Measurements from ENCODE around the gene FBXL17.

The FBXL17 gene

GRCh38 chr5:108078882-108079281 is 303.0 kb downstream of the FBXL17 start:
- DNase-seq = no peak

GRCh38 chr5:108078345-108078744 is 303.6 kb downstream of the FBXL17 start:
- DNase-seq = no peak

DNA sequence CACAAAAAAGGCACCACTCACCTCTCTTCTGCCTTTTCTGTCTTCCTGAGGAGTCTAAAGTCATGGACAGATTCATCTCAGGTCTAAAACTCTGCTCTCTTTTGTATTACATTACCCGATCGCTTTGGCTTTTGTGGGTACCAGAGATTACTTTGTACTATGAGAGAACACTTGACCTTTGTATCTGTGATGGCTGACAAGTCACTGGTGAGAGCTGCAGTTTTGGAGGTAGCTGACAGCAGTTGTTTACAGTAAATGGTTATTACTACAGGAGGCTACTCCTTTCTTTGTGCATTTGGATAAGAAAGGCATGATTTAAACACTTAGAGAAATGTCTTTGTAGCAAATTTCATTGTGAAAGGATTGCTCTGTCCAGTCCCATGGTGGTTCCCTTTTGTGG is 307.3 kb downstream of the FBXL17 start:
- no peak for DNase-seq

- no peak for DNase-seq
Measured at GRCh38 chr5:108064302-108064701, 317.6 kb downstream of the FBXL17 start.

DNA sequence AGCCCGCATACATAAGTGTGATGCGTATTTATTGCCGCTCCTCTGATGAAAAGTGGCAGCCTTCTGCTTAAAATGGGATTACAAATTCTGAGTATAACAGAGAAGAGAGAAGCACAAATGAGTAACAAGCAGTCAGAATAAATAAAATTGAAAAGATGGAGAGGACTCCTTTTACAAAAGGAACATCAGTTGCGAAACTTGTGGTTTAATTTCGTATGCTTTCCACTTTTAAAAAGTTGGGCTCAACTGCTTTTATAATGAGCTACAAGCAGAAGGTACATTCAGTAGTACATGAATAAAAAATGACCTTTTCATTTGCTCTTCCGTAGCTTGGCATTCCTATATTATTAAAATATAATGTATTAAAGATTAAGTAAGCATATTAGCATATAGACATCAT is 320.0 kb downstream of the FBXL17 start:
- DNase-seq = no peak

DNA sequence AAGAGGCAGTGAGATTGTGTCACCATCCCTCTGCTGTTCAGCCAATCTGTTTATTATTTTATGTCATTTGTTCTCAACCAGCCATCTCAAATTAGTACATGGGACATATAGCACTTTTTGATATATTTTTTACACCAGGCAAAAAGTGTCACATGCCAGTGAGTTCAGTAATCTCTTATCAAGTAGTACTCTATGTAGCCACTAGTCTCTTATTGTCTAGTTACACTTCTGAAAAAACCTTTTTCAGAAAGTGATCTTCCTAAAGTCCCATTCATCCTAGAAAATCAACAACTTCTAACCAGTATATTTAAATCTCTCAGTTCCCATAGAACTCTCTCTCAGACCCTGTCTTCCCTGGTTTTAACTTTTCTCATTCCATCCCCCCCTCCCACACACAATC is 321.6 kb downstream of the FBXL17 start:
- no peak for DNase-seq

- no peak for DNase-seq
Measured at GRCh38 chr5:108059334-108059733, 322.6 kb downstream of the FBXL17 start.

GRCh38 chr5:108054349-108054748 is 327.5 kb downstream of the FBXL17 start:
- no peak for DNase-seq

- DNase-seq = no peak
Measured at GRCh38 chr5:108046955-108047670, 334.8 kb downstream of the FBXL17 start.

GRCh38 chr5:108036482-108036881 is 345.4 kb downstream of the FBXL17 start:
- no peak for DNase-seq

DNA sequence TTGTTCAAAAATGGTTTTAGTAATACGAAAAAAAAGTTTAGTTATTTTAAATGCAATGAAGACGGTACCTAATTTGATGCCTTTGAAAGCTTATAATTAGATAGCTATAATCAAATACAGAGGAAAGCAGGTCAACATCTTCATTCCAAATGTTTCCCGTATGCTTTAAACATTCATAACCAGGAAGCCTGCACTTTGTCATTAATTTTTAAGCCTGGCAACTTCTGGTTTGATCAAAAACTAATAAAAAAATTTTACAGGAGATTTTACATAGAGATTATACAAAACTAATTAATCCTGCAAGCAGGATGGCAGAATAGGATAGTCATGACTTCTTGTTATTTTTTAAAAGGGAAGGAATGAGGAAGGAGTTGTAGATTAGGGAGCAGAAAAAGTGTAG is 353.0 kb downstream of the FBXL17 start:
- DNase-seq = no peak

GRCh38 chr5:108028412-108028811 is 353.5 kb downstream of the FBXL17 start:
- DNase-seq = no peak

DNA sequence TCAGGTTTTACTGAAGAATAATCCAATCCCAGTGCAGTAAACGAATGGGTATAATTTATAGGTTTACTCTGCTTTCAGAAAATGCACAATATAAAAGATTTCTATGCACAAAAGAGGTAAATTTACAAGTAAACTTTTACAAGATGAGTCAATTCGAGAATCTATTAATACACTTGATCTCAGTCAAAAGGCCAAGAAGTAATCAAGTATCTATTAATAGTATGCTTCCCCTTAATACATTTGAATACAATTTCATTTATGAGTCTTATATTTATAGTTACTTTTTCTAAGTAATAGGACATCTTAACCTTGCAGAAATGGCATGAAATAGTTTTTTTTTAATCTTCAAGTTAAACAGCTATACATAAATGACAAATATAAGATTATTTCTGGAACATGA is 355.9 kb downstream of the FBXL17 start:
- DNase-seq = no peak

GRCh38 chr5:108024986-108025385 is 356.9 kb downstream of the FBXL17 start:
- DNase-seq = no peak

DNA sequence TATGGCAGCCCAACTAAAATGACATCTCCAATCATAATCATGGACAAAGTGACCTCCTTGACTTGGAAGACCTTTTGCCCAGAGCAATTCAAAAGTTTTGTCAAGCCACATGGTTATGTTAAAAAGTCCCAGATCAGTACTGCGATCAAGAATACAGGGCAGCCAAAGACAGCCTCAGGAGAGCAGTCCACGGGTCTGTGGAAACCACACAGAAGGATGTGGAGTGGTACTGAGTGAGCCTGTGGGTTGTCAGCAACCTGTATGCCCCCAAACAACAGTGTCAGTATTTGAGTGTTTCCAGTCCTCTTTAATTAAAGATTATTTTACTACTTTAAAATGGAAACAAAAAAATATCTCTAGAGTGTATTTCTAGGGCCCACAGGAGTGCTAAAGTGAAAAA is 365.8 kb downstream of the FBXL17 start:
- DNase-seq = no peak

DNA sequence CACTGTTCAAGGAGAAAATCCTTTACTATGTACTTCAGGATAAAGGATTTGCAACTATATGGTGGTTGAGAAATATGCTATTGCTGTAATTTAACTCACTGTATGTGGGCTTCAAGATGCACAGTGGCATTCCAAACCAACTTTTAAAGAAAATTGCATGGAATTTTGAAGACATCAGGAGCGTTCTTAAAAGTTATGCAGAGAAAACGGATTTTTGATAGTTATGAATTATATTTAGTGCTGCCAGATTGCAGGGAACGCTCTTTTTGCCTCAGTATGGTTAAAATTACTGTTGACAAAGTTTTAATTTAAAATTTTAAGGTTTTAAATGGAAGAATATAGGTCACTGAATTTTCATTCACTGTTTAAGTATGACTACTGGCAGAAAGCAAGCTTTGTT is 375.1 kb downstream of the FBXL17 start:
- no peak for DNase-seq

DNA sequence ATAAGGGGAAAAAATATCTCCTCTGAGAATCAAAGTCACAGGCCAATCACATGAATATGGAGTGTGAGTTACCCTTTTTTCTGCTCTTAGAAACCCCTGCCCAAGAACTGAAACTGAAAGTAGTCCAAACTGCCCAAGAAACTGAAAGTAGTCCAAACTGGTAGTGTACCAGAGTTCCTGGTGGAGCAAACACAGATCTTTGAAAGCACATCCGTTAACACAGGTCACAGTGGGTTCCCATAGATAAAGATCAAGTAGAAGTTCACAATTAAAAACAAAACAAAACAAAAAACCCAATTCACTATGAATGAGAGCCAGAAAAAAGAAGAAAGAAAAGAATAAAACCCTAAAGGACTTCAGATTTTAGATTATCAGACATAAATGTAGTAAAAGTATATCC is 378.7 kb downstream of the FBXL17 start:
- DNase-seq = no peak

GRCh38 chr5:108001222-108001621 is 380.7 kb downstream of the FBXL17 start:
- no peak for DNase-seq

DNA sequence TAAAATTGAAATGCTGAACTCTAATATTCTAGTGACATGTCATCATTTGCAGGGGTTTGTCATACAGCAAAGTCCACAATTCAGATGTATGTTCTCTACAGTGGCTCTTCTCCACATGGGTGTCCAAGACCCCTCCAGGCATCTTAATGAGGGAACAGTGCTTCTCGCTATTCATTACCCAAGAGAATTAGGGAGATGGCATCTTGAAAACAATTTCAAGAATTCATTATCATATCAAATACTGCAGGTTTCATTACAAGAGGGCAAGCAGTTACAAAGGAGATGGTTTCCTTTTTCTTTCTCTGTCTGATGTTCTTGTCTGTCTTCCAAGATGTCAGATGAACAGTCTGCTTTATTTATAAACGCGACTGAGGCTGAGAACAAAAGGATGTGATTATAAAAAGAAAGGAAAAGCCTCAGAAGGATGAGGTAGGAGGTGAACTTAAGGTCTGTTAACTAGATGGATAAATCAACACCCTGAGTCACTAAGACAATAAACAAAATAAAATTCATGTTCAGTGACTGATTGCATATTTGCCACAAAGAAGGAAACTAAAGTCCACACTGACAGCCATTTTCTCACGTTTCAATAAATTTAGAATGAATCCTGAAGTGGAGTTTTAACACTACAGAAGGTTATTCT is 384.4 kb downstream of the FBXL17 start:
- no peak for DNase-seq

- no peak for DNase-seq
Measured at GRCh38 chr5:107993341-107993740, 388.6 kb downstream of the FBXL17 start.

- DNase-seq = no peak
Measured at GRCh38 chr5:107990881-107991810, 390.8 kb downstream of the FBXL17 start.

GRCh38 chr5:107985144-107985543 is 396.8 kb downstream of the FBXL17 start:
- no peak for DNase-seq

- DNase-seq = no peak
Measured at GRCh38 chr5:107982703-107983425, 399.0 kb downstream of the FBXL17 start.
